Osteoblast (primary cell): ENCODE results near the gene IGFBP7. TPM values are rescaled to one million over a fixed set of nuclear protein-coding genes. Genes with fewer than 3 reads are reported as not detected.
A peak's percentile ranks its signal among the peaks of the same experiment; 100 is the strongest.

Experiments
- DNase-seq: peaks from one replicate; pipeline ENCODE4 v3.0.0; 2011; ENCODE audit warnings: low spot score, mixed read lengths; ENCODE audit not compliant: insufficient read length; ENCODE audit errors: missing footprints
- H2AFZ ChIP-seq: 2 replicates; pipeline ENCODE4 v1.6.0; 2011; ENCODE audit warnings: mild to moderate bottlenecking, low read length
- H3K27ac ChIP-seq: 2 replicates; pipeline ENCODE4 v1.5.1; 2011; ENCODE audit warnings: mild to moderate bottlenecking, low read depth, low read length, moderate library complexity
- H3K27me3 ChIP-seq: 2 replicates; pipeline ENCODE4 v1.6.0; 2012; ENCODE audit warnings: mild to moderate bottlenecking, control low read depth, inconsistent platforms, low read length, moderate library complexity; ENCODE audit not compliant: insufficient read depth
- H3K36me3 ChIP-seq: 2 replicates; pipeline ENCODE4 v1.5.1; 2011; ENCODE audit warnings: mild to moderate bottlenecking, low read length, control low read depth, moderate library complexity; ENCODE audit not compliant: insufficient read depth
- H3K4me1 ChIP-seq: 2 replicates; pipeline ENCODE4 v1.5.1; 2011; ENCODE audit warnings: mild to moderate bottlenecking, low read length, control low read depth, moderate library complexity; ENCODE audit not compliant: insufficient read depth
- H3K4me2 ChIP-seq: 2 replicates; pipeline ENCODE4 v1.6.0; 2011; ENCODE audit warnings: mild to moderate bottlenecking, low read length; ENCODE audit not compliant: insufficient read depth
- H3K4me3 ChIP-seq: fragments of 200-600 bp; sonication (generic); 3 replicates; pipeline ENCODE4 v1.5.1; 2012; ENCODE audit warnings: mild to moderate bottlenecking, low read length, inconsistent platforms; ENCODE audit not compliant: insufficient read depth
- H3K79me2 ChIP-seq: 2 replicates; pipeline ENCODE4 v1.6.0; 2012; ENCODE audit warnings: mild to moderate bottlenecking, low read length, control low read depth, inconsistent platforms; ENCODE audit not compliant: insufficient read depth
- H3K9me3 ChIP-seq: 2 replicates; pipeline ENCODE4 v1.5.1; 2011; ENCODE audit warnings: low read depth, low read length, control low read depth
- H4K20me1 ChIP-seq: 2 replicates; pipeline ENCODE4 v1.6.0; 2012; ENCODE audit warnings: mild to moderate bottlenecking, low read length, control low read depth; ENCODE audit not compliant: insufficient read depth
- small RNA-seq: library from RNA; depleted of rRNA; stranded (forward); fragments of <200 nt; gene quantifications from one replicate; pipeline ENCODE3, GENCODE V24; 2012
- total RNA-seq: library from RNA; depleted of rRNA; stranded (reverse); fragments of >200 nt; gene quantifications from 2 replicates; pipeline ENCODE4 v1.2.3, GENCODE V29; 2012
- TF ChIP-seq, protein P1 (sequence below): IDR thresholded peaks from 2 replicates; pipeline ENCODE4 v1.5.1; 2011; ENCODE audit warnings: mild to moderate bottlenecking, low read depth, low read length, moderate library complexity; ENCODE audit errors: extremely low read depth

Gene IGFBP7
- total RNA-seq, 1 donor: 715 TPM

DNA sequence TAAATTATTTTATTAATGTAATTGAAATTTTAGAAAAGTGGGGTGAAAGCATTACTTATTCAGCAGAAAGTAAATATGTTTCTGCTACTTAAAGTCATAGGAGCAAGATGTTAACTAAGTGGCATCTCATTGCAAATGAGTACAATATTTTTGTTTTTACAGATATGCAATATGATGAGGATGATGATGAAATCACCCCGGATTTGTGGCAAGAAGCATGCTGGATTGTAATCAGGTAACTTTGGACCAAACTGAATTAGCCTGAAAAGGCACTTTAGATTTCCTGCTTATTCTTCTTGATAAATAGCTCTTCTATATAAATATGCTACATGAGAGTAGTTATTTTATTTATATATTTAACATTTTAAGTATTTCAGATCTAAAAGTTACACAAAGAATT is 124.0 kb downstream of the IGFBP7 start:
- no peaks in the 10 kb centered on the region for H3K27me3 ChIP-seq
- peaks cover 46% of the 10 kb centered on the region for H4K20me1 ChIP-seq
- H3K9me3 ChIP-seq: no peaks in the 10 kb centered on the region
- no peak overlapping the region for H3K4me3 ChIP-seq
- DNase-seq: peak; percentile 52
- H3K36me3 ChIP-seq: peaks cover 41% of the 10 kb centered on the region
- peaks cover 96% of the 10 kb centered on the region for H3K79me2 ChIP-seq
- no peak overlapping the region for H2AFZ ChIP-seq
- no peak overlapping the region for H3K27ac ChIP-seq
- TF ChIP-seq, protein P1, sequence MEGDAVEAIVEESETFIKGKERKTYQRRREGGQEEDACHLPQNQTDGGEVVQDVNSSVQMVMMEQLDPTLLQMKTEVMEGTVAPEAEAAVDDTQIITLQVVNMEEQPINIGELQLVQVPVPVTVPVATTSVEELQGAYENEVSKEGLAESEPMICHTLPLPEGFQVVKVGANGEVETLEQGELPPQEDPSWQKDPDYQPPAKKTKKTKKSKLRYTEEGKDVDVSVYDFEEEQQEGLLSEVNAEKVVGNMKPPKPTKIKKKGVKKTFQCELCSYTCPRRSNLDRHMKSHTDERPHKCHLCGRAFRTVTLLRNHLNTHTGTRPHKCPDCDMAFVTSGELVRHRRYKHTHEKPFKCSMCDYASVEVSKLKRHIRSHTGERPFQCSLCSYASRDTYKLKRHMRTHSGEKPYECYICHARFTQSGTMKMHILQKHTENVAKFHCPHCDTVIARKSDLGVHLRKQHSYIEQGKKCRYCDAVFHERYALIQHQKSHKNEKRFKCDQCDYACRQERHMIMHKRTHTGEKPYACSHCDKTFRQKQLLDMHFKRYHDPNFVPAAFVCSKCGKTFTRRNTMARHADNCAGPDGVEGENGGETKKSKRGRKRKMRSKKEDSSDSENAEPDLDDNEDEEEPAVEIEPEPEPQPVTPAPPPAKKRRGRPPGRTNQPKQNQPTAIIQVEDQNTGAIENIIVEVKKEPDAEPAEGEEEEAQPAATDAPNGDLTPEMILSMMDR: no peak
- no peak overlapping the region for H3K4me2 ChIP-seq
- peaks cover 3% of the 10 kb centered on the region for H3K4me1 ChIP-seq

DNA sequence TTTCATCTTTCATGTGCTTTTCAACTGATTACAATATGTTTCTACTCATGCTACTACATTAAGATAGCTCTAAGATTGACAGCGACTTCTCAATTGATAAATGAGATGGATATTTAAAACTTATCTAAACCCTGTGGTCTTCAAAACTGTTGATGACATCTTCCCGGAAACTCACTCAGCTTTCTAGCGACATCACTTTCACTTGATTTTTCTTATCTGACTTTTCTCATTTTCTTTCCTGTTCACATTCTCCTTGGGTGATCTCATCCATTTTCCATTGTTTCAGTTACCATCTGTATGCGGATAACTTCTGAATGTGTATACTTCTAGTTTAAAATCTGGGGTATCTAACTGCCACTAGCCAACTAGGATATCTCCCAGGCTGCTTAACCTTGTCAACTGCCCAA is 128.4 kb downstream of the IGFBP7 start:
- Histone ChIP-seq H3K4me3 (no peak overlapping the region), H2AFZ (no peak overlapping the region), H3K27me3 (no peaks in the 10 kb centered on the region), H3K4me1 (peaks cover 17% of the 10 kb centered on the region), H3K9me3 (no peaks in the 10 kb centered on the region), H3K4me2 (peak overlapping the region; percentile 92), H3K27ac (peak overlapping the region; percentile 66), H3K79me2 (peaks cover 85% of the 10 kb centered on the region), H4K20me1 (peaks cover 49% of the 10 kb centered on the region), H3K36me3 (peaks cover 9% of the 10 kb centered on the region)
- TF ChIP-seq, protein P1: no peak
- DNase-seq: peak; percentile 80

Small RNA genes within 50 kb of the gene (small RNA-seq; reads per million reads assigned to genes)
- not detected for gene RNU6-998P

Other genes starting within 250 kb of the IGFBP7 start
- 49.2 and 50.7 TPM in 2 replicates for gene REST, start 202.5 kb downstream of the IGFBP7 start, total RNA-seq
- 30.4 and 32.9 TPM in 2 replicates for gene NOA1, start 132.8 kb downstream of the IGFBP7 start, total RNA-seq
- gene POLR2B, start 131.5 kb downstream of the IGFBP7 start, total RNA-seq: 99.2 and 102 TPM in 2 replicates